Measurements from ENCODE around the gene DDX4.

DNA sequence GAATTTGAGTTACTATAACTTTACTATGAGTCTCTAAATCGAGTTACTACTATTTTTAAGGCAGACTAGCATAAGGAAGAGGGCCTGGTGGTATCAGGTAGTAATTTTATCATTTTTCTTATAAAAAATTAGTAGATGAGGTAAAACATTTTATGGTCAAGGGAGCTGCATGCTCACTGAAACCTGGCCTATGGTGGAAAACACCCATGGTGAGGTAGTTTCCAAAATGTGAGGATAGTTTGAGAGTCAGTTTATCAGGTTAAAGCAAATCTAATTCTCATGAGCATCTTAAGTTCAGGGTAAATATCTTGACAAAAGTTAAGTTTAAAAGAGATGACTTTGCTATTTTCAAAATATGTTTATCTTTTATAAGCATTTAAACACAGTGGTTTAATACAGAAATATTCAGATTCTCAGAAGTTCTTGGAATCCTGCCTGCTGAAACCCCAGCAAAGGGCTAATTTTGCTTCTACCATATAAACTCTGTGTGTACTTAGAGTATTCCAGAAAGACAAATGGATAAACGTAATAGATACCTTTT lies 10.0 kb downstream of the DDX4 start:
- TF ChIP-seq, protein P1, sequence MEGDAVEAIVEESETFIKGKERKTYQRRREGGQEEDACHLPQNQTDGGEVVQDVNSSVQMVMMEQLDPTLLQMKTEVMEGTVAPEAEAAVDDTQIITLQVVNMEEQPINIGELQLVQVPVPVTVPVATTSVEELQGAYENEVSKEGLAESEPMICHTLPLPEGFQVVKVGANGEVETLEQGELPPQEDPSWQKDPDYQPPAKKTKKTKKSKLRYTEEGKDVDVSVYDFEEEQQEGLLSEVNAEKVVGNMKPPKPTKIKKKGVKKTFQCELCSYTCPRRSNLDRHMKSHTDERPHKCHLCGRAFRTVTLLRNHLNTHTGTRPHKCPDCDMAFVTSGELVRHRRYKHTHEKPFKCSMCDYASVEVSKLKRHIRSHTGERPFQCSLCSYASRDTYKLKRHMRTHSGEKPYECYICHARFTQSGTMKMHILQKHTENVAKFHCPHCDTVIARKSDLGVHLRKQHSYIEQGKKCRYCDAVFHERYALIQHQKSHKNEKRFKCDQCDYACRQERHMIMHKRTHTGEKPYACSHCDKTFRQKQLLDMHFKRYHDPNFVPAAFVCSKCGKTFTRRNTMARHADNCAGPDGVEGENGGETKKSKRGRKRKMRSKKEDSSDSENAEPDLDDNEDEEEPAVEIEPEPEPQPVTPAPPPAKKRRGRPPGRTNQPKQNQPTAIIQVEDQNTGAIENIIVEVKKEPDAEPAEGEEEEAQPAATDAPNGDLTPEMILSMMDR (IDR thresholded peaks at IDR 0.05; ENCODE audit: insufficient read depth, low read length), result no peak
- no peak for TF ChIP-seq POLR2AphosphoS5 (IDR thresholded peaks at IDR 0.05; ENCODE audit: low read depth)
- TF ChIP-seq, protein P2, sequence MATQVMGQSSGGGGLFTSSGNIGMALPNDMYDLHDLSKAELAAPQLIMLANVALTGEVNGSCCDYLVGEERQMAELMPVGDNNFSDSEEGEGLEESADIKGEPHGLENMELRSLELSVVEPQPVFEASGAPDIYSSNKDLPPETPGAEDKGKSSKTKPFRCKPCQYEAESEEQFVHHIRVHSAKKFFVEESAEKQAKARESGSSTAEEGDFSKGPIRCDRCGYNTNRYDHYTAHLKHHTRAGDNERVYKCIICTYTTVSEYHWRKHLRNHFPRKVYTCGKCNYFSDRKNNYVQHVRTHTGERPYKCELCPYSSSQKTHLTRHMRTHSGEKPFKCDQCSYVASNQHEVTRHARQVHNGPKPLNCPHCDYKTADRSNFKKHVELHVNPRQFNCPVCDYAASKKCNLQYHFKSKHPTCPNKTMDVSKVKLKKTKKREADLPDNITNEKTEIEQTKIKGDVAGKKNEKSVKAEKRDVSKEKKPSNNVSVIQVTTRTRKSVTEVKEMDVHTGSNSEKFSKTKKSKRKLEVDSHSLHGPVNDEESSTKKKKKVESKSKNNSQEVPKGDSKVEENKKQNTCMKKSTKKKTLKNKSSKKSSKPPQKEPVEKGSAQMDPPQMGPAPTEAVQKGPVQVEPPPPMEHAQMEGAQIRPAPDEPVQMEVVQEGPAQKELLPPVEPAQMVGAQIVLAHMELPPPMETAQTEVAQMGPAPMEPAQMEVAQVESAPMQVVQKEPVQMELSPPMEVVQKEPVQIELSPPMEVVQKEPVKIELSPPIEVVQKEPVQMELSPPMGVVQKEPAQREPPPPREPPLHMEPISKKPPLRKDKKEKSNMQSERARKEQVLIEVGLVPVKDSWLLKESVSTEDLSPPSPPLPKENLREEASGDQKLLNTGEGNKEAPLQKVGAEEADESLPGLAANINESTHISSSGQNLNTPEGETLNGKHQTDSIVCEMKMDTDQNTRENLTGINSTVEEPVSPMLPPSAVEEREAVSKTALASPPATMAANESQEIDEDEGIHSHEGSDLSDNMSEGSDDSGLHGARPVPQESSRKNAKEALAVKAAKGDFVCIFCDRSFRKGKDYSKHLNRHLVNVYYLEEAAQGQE (IDR thresholded peaks at IDR 0.05; ENCODE audit: insufficient replicate concordance, low read depth), result no peak
- no peak for TF ChIP-seq SPI1 (IDR thresholded peaks at IDR 0.05; ENCODE audit: borderline replicate concordance, low read depth)
- no peak for TF ChIP-seq GABPA (IDR thresholded peaks at IDR 0.05; ENCODE audit: low read depth)
